ENCODE data around the gene TPD52L2.
"Not testable (repeated sequence)": the region's sequence is repeated elsewhere in the genome, so short reads cannot be mapped to it uniquely, and the experiment has no call there.

Gene TPD52L2

GRCh38 chr20:63894358-63895201 is 29.5 kb downstream of the TPD52L2 start, which contains the start of gene DNAJC5:
Gene DNAJC5, plus strand, starts transcription at chr20:63895126. Its CDS starts 33,220 bp downstream, at chr20:63928346.
- in situ Hi-C loops (cut with HindIII; ENCODE audit: low sequenced_read_pairs), result loop anchor here (5.0 kb wide), 2 partner anchors 48 to 167 kb away; no protein-coding TSS in a partner anchor

DNA sequence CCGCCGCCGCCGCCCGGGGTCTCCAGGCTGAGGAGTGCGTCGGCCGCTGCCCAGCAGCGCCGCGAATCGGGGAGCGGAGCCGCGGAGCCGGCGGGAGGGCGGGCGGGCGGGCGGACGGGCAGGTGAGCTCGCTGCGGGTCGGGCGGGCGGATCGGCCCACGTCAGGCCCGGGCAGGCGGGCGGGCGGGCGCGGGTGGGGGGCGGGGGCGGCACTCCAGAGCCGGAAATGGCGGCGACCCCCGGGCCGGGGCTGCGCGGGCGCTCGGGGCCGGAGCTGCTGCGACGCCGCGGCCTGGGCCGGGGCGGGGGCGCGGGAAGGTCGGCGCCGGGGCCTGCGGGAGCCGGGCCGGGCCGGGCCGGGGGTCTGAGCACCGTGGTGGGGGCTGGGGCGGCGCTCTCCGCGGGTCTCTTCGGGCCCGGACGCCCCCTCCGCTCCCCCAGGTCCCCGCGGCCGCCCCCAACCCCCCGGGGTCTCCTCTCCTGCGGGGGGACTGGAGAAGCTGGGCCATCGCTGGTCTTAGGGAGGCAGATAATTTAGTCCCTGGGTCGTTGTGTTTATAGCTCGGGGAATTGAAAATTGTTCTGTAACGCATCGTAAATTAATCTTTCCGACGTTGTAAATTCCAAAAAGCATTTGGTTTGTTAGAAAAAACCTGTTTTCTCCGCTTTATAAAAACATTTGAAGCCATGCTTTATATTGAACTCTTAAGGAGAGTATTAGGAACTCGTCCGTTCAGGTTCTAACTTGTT is 30.3 kb downstream of the TPD52L2 start:
- in situ Hi-C loops (cut with HindIII; ENCODE audit: low sequenced_read_pairs), result loop anchor here (5.0 kb wide), 1 partner anchor 47 kb away; no protein-coding TSS in a partner anchor

DNA sequence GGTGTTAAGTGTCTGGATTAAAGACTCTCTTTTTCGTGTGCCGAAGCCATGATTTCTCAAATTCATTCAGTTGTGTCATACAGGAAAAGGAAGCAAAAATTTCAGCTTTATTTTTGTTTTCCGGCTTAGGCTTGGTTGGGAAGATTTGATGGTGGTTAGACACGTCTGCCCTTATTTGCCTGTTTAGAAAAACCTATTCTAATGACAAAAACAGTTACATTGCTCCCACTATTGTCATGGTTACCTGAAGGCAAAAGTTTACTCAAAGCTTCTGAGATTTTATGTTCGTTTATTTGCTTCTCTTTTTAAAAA is 30.8 kb downstream of the TPD52L2 start:
- in situ Hi-C loops (cut with HindIII; ENCODE audit: low sequenced_read_pairs), result loop anchor here (5.0 kb wide), 1 partner anchor 46 kb away; no protein-coding TSS in a partner anchor

DNA sequence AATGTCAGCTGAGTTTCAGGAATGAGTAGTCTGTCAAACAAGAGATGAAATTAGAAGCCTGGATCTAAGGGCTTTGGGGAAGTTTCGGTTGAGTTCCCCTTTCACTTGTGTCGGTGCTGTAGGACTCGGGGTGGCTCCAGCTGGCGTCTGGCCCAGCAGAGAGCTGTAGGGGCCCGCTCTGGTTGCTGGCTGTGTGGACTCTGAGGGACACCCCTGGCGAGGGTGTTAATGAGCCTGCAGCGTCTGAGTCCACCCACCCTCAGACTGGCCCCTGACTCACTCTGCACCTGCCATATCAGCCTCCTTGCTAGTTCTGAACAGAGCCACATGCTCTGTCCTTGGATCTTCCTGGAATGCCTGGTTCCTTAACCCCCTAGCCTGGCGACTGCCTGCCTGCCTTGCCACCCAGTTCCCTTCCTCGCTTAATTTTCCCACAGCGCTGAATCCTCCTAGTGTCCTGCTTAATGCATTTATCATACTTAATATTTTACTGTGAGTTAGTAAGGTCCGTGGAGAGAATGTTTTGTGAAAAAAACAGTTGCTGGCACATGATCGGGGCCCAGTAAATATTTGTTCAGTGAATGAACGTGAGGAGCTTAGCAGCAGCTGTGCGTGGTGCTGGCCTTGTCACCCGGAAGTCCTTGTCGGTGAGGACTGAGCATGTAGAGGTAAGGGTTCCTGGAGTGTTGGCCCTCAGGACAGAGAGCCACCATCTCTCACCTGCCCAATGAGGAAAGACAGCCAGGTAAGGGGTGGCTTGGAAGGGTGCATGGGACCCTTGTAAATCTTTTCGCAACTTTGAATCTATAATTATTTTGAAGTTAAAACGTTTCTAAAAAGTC is 31.4 kb downstream of the TPD52L2 start:
- in situ Hi-C loops (cut with HindIII; ENCODE audit: low sequenced_read_pairs), result loop anchor here (5.0 kb wide), 1 partner anchor 46 kb away; no protein-coding TSS in a partner anchor

DNA sequence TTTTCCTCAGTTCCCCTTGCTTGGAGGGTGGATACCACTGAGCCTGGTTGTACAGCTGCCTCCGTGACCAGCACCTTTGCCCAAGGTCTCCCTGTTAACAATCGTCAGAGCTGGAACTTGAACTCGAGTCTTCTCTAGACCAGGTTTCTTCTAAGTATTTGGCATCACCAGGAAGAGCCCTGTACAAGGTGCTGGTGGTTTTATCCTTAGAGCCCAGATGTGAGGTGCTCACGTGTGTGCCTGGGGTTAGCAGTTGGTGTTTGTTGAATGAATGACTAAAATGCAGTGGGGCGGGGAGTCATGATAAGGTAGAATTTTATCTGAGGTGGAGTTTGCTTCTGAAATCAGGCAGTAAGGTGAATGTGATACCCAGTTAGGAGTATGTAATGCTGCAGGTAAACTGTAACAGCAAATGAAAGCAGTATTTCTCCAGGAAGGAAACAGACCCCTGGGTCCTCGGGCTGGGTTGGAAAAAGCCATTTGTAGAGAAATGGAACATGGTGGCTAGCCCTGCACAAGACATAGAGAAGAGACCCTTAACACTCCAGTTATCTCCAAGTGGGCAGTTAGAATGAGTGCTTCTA is 33.0 kb downstream of the TPD52L2 start:
- in situ Hi-C loops (cut with HindIII; ENCODE audit: low sequenced_read_pairs), result loop anchor here (5.0 kb wide), 1 partner anchor 44 kb away; no protein-coding TSS in a partner anchor

DNA sequence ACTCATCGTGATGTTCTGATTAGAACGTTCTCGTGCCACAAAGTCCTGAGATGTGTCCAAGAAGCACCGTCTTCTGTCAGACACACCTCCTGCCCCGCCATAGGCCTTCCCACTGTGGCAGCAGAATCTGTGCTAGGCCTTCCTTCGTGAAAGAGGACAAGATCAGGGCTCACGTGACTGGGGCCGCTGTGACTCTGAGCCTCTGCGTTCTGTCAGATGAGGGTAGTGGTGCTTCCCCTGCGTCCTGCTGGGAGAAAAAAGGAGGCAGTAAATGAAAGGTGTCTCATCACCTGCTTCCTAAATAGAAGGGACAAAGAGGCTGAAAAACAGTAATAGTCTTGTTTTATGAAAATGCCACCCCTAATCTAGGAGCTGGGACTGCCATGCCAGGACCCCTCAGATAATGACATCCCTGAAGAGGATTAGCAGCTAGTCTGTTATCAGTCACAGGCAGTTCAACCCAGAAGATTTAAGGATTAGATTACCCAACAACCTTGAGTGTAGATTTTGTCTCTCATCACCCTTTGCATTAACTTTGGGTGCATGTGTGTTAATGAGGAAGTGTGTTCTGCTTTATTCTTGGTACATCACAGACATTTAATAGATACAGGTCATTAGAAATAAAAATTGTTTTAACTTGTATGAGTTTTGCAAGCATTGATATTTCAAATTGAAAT is 34.0 kb downstream of the TPD52L2 start:
- in situ Hi-C loops (cut with HindIII; ENCODE audit: low sequenced_read_pairs), result loop anchor here (5.0 kb wide), 1 partner anchor 43 kb away; no protein-coding TSS in a partner anchor

DNA sequence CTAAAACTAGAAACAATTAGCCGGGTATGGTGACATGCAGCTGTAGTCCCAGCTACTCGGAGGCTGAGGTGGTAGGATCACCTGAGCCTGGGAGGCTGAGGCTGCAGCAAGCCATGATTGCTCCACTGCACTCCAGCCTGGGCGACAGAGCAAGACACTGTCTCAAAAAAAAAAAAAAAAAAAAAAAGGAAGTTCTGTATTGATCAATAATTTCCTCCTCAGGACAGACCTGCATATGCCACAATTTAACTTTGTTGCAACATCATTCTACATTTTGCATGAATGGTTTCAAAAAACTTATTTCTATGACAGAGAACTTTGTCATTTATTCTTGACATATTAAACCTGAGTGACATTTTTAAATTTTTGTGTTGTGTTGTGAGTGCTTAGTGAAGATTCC is 35.3 kb downstream of the TPD52L2 start:
- in situ Hi-C loops (cut with HindIII; ENCODE audit: low sequenced_read_pairs), result no loop called here

GRCh38 chr20:63903796-63904561 is 38.9 kb downstream of the TPD52L2 start:
- in situ Hi-C loops (cut with HindIII; ENCODE audit: low sequenced_read_pairs), result no loop called here

GRCh38 chr20:63908008-63908682 is 43.1 kb downstream of the TPD52L2 start:
- in situ Hi-C loops (cut with HindIII; ENCODE audit: low sequenced_read_pairs), result no loop called here

DNA sequence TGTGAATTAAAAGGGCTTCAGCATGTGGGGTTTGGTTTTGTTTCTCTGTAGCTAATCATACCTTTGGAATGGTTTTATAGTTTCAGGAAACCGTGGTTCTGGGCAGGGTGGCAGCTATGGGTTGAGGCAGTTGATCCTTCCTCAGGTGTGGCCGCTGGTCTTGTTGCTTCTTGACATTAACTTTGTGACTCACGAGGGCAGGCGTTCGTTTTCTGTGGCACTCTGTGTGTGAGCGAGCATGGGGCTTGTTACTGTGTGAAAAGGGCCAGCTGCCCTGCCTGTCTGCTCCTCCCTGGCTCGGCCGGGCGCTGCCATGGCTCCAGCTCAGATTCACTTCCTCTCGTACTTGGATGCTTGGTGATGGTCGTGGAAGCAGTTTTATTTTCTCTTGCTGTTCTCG is 46.1 kb downstream of the TPD52L2 start:
- in situ Hi-C loops (cut with HindIII; ENCODE audit: low sequenced_read_pairs), result no loop called here

- in situ Hi-C loops (cut with HindIII; ENCODE audit: low sequenced_read_pairs), result no loop called here
These were observed 48.7 kb downstream of the TPD52L2 start for GRCh38 chr20:63913768-63914167.

DNA sequence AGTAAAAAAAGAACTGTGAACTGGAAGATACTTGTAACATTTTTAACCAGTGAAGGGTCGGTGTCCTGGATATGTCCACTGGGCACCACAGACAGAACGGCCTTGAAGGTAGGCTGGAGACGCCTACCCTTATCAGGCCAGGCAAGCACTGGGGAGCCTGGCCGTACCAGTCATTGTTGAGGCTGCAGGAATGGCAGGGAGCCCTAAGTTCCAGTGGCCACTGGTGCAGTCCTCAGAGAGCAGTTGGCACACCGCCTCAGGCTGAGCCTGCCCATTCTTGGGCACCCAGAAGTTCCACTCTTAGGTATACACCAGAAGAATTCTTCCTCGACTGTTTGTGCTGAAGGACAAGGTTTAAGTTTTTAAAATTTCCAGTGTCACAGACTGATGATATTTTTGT is 50.4 kb downstream of the TPD52L2 start:
- in situ Hi-C loops (cut with HindIII; ENCODE audit: low sequenced_read_pairs), result no loop called here

DNA sequence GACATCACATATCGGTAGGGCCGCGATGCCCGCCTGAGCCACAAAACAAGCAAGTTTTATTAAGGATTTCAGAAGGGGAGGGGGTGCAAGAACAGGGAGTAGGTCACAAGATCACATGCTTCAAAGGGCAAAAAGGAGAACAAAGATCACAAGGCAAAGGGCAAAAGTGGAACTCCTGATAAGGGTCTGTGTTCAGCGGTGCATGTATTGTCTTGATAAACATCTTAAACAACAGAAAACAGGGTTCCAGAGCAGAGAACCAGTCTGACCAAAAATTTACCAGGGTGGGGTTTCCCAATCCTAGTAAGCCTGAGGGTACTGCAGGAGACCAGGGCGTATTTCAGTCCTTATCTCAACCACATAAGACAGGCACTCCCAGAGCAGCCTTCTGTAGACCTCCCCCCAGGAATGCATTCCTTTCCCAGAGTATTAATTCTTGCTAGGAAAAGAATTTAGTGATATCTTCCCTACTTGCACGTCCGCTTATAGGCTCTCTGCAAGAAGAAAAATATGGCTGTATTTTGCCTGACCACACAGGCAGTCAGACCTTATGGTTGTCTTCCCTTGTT is 51.4 kb downstream of the TPD52L2 start:
- in situ Hi-C loops (cut with HindIII; ENCODE audit: low sequenced_read_pairs), result not testable (repeated sequence)

GRCh38 chr20:63917811-63918210 is 52.7 kb downstream of the TPD52L2 start:
- in situ Hi-C loops (cut with HindIII; ENCODE audit: low sequenced_read_pairs), result no loop called here

GRCh38 chr20:63919130-63919529 is 54.1 kb downstream of the TPD52L2 start:
- in situ Hi-C loops (cut with HindIII; ENCODE audit: low sequenced_read_pairs), result no loop called here

DNA sequence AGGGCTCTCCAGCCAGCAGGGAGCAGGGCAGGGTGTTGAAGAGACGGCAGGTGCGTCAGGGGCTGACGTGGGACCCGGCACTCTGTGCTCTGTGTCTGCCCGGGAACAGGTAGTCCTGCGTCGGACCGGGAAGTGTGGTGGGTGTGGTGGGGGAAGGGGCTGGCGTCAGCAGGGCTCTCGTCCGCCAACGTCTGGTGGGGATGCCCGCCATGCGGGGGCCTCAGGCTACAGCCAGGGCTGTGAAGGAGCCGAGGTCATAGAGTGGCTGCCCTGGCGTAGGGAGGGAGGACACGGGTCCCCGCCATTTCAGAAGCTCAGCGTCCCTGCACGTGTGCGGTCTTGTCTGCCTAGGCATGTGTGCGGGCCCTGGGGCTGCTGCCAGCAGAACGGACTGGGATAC is 55.2 kb downstream of the TPD52L2 start:
- in situ Hi-C loops (cut with HindIII; ENCODE audit: low sequenced_read_pairs), result no loop called here

- in situ Hi-C loops (cut with HindIII; ENCODE audit: low sequenced_read_pairs), result no loop called here
These were observed 58.6 kb downstream of the TPD52L2 start for GRCh38 chr20:63923651-63924050.

DNA sequence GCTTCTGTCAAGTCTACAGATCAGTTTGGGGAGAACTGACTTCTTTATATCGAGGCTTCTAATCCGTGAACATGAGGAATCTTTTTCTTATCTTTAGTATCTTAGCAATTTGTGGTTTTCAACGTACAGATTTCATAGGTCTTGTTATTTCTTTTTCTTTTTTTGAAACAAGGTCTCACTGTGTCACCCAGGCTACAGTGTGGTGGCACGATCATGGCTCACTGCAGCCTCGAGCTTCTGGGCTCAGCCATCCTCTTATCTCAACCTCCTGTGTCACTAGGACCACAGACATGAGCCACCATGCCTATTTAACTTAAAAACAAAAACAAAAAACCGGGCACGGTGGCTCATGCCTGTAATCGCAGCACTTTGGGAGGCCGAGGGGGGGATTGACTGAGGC is 59.2 kb downstream of the TPD52L2 start:
- in situ Hi-C loops (cut with HindIII; ENCODE audit: low sequenced_read_pairs), result no loop called here

All from endothelial cell of hepatic sinusoid (primary cell).